ENCODE data around the gene DDRGK1.

The DDRGK1 gene

GRCh38 chr20:3204124-3204794 is at the start of gene DDRGK1:
Gene DDRGK1 (minus strand): TSS chr20:3204682. CDS start chr20:3204627, 55 bp downstream.
- peak; percentile 76 to 89 for DNase-seq (ENCODE audit: low read depth in 2 of 2)

GRCh38 chr20:3251806-3252205 is 47.3 kb upstream of the DDRGK1 start:
- no peak for DNase-seq (ENCODE audit: low read depth in 2 of 2)

GRCh38 chr20:3250091-3250504 is 45.6 kb upstream of the DDRGK1 start:
- no peak for DNase-seq (ENCODE audit: low read depth in 2 of 2)

GRCh38 chr20:3248993-3249347 is 44.5 kb upstream of the DDRGK1 start:
- DNase-seq (ENCODE audit: low read depth in 2 of 2) = no peak

- no peak for DNase-seq (ENCODE audit: low read depth in 2 of 2)
Observed at GRCh38 chr20:3248167-3248992, 43.9 kb upstream of the DDRGK1 start.

GRCh38 chr20:3247638-3248037 is 43.2 kb upstream of the DDRGK1 start:
- DNase-seq (ENCODE audit: low read depth in 2 of 2) = no peak

- no peak for DNase-seq (ENCODE audit: low read depth in 2 of 2)
Observed at GRCh38 chr20:3246682-3247081, 42.2 kb upstream of the DDRGK1 start.

GRCh38 chr20:3245711-3246110 is 41.2 kb upstream of the DDRGK1 start:
- no peak for DNase-seq (ENCODE audit: low read depth in 2 of 2)

GRCh38 chr20:3245156-3245555 is 40.7 kb upstream of the DDRGK1 start:
- no peak for DNase-seq (ENCODE audit: low read depth in 2 of 2)

GRCh38 chr20:3244613-3245012 is 40.1 kb upstream of the DDRGK1 start:
- no peak for DNase-seq (ENCODE audit: low read depth in 2 of 2)

- DNase-seq (ENCODE audit: low read depth in 2 of 2) = no peak
Observed at GRCh38 chr20:3243718-3244358, 39.4 kb upstream of the DDRGK1 start.

- DNase-seq (ENCODE audit: low read depth in 2 of 2) = no peak
Observed at GRCh38 chr20:3242172-3242692, 37.8 kb upstream of the DDRGK1 start.

GRCh38 chr20:3240776-3241363 is 36.4 kb upstream of the DDRGK1 start:
- no peak for DNase-seq (ENCODE audit: low read depth in 2 of 2)

GRCh38 chr20:3239867-3240775 is 35.6 kb upstream of the DDRGK1 start:
- DNase-seq (ENCODE audit: low read depth in 2 of 2) = no peak

- DNase-seq (ENCODE audit: low read depth in 2 of 2) = no peak
Observed at GRCh38 chr20:3239026-3239866, 34.8 kb upstream of the DDRGK1 start, which contains the start of gene SLC4A11. Gene SLC4A11 (minus strand): TSS chr20:3239190. CDS start chr20:3239137, 53 bp downstream.

- DNase-seq (ENCODE audit: low read depth in 2 of 2) = peak in 1 of 2 donors; percentile 42
Observed at GRCh38 chr20:3238616-3239025, 34.1 kb upstream of the DDRGK1 start.

- DNase-seq (ENCODE audit: low read depth in 2 of 2) = no peak
Observed at GRCh38 chr20:3237958-3238615, 33.6 kb upstream of the DDRGK1 start.

GRCh38 chr20:3237011-3237957 is 32.8 kb upstream of the DDRGK1 start:
- no peak for DNase-seq (ENCODE audit: low read depth in 2 of 2)

All from stimulated activated CD4-positive, alpha-beta T cell treated with anti-CD3 and anti-CD28 coated beads, Interleukin-15, amount 100 ng/mL, for 48 hours (primary cell).